ENCODE measurements around the gene ZNF516. TPM values are rescaled to one million over a fixed set of nuclear protein-coding genes. Genes with fewer than 3 reads are reported as not detected.
"Not testable (repeated sequence)": the region's sequence is repeated elsewhere in the genome, so short reads cannot be mapped to it uniquely, and the experiment has no call there.

The ZNF516 gene
- total and polyA plus RNA-seq, 7 experiments from 2014 or later, result 1.9 to 60.4 (median 21.7) TPM

DNA sequence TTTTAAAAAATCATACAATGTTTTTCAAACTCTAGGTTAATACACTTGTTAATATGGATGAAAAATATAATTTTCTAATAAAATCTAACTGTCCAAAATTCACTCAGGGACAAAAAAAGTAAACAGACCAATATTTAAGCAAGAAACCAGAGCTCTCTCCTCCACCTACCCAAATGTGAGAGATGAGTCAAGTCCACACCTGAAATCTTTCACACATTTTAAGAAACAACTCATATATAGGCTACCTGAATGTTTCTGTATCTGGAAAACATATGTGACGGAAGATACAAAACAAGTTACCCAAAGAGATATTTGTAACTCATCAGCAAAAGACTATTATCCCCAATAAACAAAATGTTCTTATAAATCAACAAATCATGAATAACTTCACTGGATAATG, 20.2 kb downstream of the ZNF516 start:
- peaks cover 0 to 7% (median 0%) of the 10 kb centered on the region in 5 donors for H3K36me3 Mint-ChIP-seq
- H3K4me1 ChIP-seq (ENCODE audit: control insufficient read depth in 2 of 2, insufficient read depth in 2 of 2, low read length in 2 of 2), result peaks cover 0 to 7% of the 10 kb centered on the region in 2 donors
- H3K27ac Mint-ChIP-seq, result peak overlapping the region in 2 of 9 donors; percentile 26 to 64
- H3K27ac ChIP-seq (ENCODE audit: low read depth, low read length), result no peak overlapping the region
- H3K27me3 Mint-ChIP-seq, result peaks cover 0 to 37% (median 0%) of the 10 kb centered on the region in 5 donors
- intact Hi-C loops (cut with micrococcal nuclease), result loop anchor here in 1 of 2 donors (10.0 kb wide), 1 partner anchor 110 kb away; no protein-coding TSS in a partner anchor
- ATAC-seq, result no peak
- peaks cover 4 to 76% (median 65%) of the 10 kb centered on the region in 7 donors for H3K4me1 Mint-ChIP-seq
- POLR2A ChIA-PET, result interaction anchor here (0.7 to 1.9 kb wide), 3 partner anchors 8 to 591 kb away, joined by 3 to 7 read pairs (median 3); no protein-coding TSS in a partner anchor
- no peaks in the 10 kb centered on the region for H3K27me3 ChIP-seq (ENCODE audit: control insufficient read depth in 2 of 2, insufficient read depth in 2 of 2, low read length in 2 of 2)
- no peak for DNase-seq
- CTCF ChIA-PET, result interaction anchor here (0.6 kb wide), 1 partner anchor 735 kb away, joined by 5 read pairs; no protein-coding TSS in a partner anchor
- peaks cover 0 to 1% (median 0%) of the 10 kb centered on the region in 11 donors for H3K9me3 Mint-ChIP-seq
- H3K9me3 ChIP-seq (ENCODE audit: control insufficient read depth in 2 of 3, low read length in 3 of 3), result no peaks in the 10 kb centered on the region
- H3K36me3 ChIP-seq (ENCODE audit: control insufficient read depth in 2 of 3, insufficient read depth in 3 of 3, low read length in 3 of 3), result no peaks in the 10 kb centered on the region
- H3K4me3 Mint-ChIP-seq, result peak overlapping the region in 1 of 10 donors; percentile 3
- no peak overlapping the region for H3K4me3 ChIP-seq (ENCODE audit: low read length)

DNA sequence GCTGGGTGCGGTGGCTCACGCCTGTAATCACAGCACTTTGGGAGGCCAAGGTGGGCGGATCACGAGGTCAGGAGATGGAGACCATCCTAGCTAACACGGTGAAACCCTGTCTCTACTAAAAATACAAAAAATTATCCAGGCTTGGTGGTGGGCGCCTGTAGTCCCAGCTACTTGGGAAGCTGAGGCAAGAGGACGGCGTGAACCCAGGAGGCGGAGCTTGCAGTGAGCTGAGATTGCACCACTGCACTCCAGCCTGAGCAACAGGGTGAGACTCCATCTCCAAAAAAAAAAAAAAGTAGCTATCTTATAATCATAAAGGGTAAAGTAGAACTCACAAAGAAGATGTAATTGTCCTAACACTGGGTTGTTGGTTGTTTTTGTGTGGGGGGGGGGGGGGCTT, 21.5 kb downstream of the ZNF516 start:
- H3K9me3 ChIP-seq (ENCODE audit: control insufficient read depth in 2 of 3, low read length in 3 of 3); H3K36me3 Mint-ChIP-seq; ATAC-seq; H3K4me3 ChIP-seq (ENCODE audit: low read length); CTCF ChIA-PET; H3K36me3 ChIP-seq (ENCODE audit: control insufficient read depth in 2 of 3, insufficient read depth in 3 of 3, low read length in 3 of 3); DNase-seq; H3K27me3 ChIP-seq (ENCODE audit: control insufficient read depth in 2 of 2, insufficient read depth in 2 of 2, low read length in 2 of 2); H3K27ac ChIP-seq (ENCODE audit: low read depth, low read length); H3K9me3 Mint-ChIP-seq: not testable (repeated sequence)
- Mint-ChIP-seq H3K27ac (peak overlapping the region in 1 of 9 donors; percentile 0), H3K4me3 (peak overlapping the region in 1 of 10 donors; percentile 6), H3K27me3 (peaks cover 0 to 34% (median 0%) of the 10 kb centered on the region in 5 donors), H3K4me1 (peaks cover 9 to 77% (median 66%) of the 10 kb centered on the region in 7 donors)
- POLR2A ChIA-PET, result interaction anchor here (1.0 to 1.9 kb wide), 2 partner anchors 9 to 23 kb away, joined by 3 to 7 read pairs; no protein-coding TSS in a partner anchor
- intact Hi-C loops (cut with micrococcal nuclease), result loop anchor here in 1 of 2 donors (10.0 kb wide), 1 partner anchor 111 kb away; no protein-coding TSS in a partner anchor
- peaks cover 0 to 10% of the 10 kb centered on the region in 2 donors for H3K4me1 ChIP-seq (ENCODE audit: control insufficient read depth in 2 of 2, insufficient read depth in 2 of 2, low read length in 2 of 2)

DNA sequence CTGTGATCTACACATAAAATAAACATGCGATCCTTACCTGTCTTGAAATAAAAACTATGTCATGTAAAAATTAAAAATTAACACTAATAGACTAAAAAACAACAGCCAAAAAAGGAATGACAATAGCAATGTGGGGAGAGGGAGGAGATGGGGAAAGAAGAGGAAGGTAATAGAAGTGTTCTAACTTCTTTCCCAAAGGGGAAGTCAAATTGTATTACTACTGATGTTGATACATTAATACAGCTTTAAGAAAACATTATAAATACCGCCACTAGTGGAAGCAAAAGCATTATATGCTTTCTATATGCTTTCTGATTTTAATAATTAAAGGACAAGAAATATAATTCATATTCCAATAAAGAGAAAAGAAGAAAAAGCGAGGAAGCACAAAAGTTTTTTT, 22.2 kb downstream of the ZNF516 start:
- Histone ChIP-seq H3K27me3 (ENCODE audit: control insufficient read depth in 2 of 2, insufficient read depth in 2 of 2, low read length in 2 of 2) (no peaks in the 10 kb centered on the region), H3K4me1 (ENCODE audit: control insufficient read depth in 2 of 2, insufficient read depth in 2 of 2, low read length in 2 of 2) (peaks cover 0 to 17% of the 10 kb centered on the region in 2 donors), H3K27ac (ENCODE audit: low read depth, low read length) (no peak overlapping the region), H3K9me3 (ENCODE audit: control insufficient read depth in 2 of 3, low read length in 3 of 3) (no peaks in the 10 kb centered on the region), H3K4me3 (ENCODE audit: low read length) (no peak overlapping the region), H3K36me3 (ENCODE audit: control insufficient read depth in 2 of 3, insufficient read depth in 3 of 3, low read length in 3 of 3) (no peaks in the 10 kb centered on the region)
- Mint-ChIP-seq H3K4me1 (peaks cover 14 to 80% (median 67%) of the 10 kb centered on the region in 7 donors), H3K9me3 (peaks cover 0 to 1% (median 0%) of the 10 kb centered on the region in 11 donors), H3K27me3 (peaks cover 0 to 32% (median 0%) of the 10 kb centered on the region in 5 donors), H3K36me3 (peaks cover 0 to 7% (median 0%) of the 10 kb centered on the region in 5 donors), H3K4me3 (peak overlapping the region in 1 of 10 donors; percentile 25), H3K27ac (peak overlapping the region in 1 of 9 donors; percentile 38)
- no peak for DNase-seq
- no peak for ATAC-seq
- intact Hi-C loops (cut with micrococcal nuclease), result loop anchor here in 1 of 2 donors (10.0 kb wide), 1 partner anchor 112 kb away; no protein-coding TSS in a partner anchor
- ChIA-PET POLR2A (interaction anchor here (0.7 to 1.9 kb wide), 3 partner anchors 10 to 248 kb away, joined by 3 to 10 read pairs (median 7); no protein-coding TSS in a partner anchor), CTCF (interaction anchor here (0.7 kb wide), 1 partner anchor 73 kb away, joined by 4 read pairs; no protein-coding TSS in a partner anchor)

DNA sequence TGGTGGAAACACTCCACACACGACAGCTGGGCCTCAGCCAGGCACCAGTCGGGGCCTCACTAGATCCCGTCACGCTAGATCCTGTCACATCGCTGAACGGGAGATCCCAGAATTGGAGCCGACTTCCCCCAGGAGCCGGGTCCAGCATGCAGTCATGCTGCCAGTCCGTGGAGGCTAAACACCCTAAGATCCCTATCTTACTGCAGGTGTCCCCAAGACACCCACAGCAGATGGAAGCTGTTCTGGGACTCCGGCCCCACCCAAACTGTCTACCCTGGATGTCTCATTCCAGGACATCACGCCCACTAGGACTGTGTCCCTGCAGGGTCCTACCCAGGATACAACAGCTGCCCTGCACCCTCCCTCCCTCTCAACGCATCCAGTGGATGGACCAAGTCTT, 23.4 kb downstream of the ZNF516 start:
- Histone ChIP-seq H3K27ac (ENCODE audit: low read depth, low read length) (no peak overlapping the region), H3K27me3 (ENCODE audit: control insufficient read depth in 2 of 2, insufficient read depth in 2 of 2, low read length in 2 of 2) (no peaks in the 10 kb centered on the region), H3K36me3 (ENCODE audit: control insufficient read depth in 2 of 3, insufficient read depth in 3 of 3, low read length in 3 of 3) (no peaks in the 10 kb centered on the region), H3K9me3 (ENCODE audit: control insufficient read depth in 2 of 3, low read length in 3 of 3) (no peaks in the 10 kb centered on the region), H3K4me3 (ENCODE audit: low read length) (no peak overlapping the region), H3K4me1 (ENCODE audit: control insufficient read depth in 2 of 2, insufficient read depth in 2 of 2, low read length in 2 of 2) (peaks cover 0 to 19% of the 10 kb centered on the region in 2 donors)
- Mint-ChIP-seq H3K27ac (peak overlapping the region in 1 of 9 donors; percentile 38), H3K27me3 (peaks cover 0 to 23% (median 0%) of the 10 kb centered on the region in 5 donors), H3K36me3 (peaks cover 0 to 7% (median 0%) of the 10 kb centered on the region in 5 donors), H3K4me1 (peaks cover 15 to 78% (median 64%) of the 10 kb centered on the region in 7 donors), H3K4me3 (no peak overlapping the region), H3K9me3 (no peaks in the 10 kb centered on the region)
- CTCF ChIA-PET, result interaction anchor here (0.6 kb wide), 1 partner anchor 18 kb away, joined by 3 read pairs; no protein-coding TSS in a partner anchor
- intact Hi-C loops (cut with micrococcal nuclease), result loop anchor here in 1 of 2 donors (10.0 kb wide), 1 partner anchor 113 kb away; no protein-coding TSS in a partner anchor
- ATAC-seq (no peak), DNase-seq (no peak)
- POLR2A ChIA-PET, result interaction anchor here (0.6 to 1.5 kb wide), 2 partner anchors 9 to 11 kb away, joined by 3 to 5 read pairs; no protein-coding TSS in a partner anchor

DNA sequence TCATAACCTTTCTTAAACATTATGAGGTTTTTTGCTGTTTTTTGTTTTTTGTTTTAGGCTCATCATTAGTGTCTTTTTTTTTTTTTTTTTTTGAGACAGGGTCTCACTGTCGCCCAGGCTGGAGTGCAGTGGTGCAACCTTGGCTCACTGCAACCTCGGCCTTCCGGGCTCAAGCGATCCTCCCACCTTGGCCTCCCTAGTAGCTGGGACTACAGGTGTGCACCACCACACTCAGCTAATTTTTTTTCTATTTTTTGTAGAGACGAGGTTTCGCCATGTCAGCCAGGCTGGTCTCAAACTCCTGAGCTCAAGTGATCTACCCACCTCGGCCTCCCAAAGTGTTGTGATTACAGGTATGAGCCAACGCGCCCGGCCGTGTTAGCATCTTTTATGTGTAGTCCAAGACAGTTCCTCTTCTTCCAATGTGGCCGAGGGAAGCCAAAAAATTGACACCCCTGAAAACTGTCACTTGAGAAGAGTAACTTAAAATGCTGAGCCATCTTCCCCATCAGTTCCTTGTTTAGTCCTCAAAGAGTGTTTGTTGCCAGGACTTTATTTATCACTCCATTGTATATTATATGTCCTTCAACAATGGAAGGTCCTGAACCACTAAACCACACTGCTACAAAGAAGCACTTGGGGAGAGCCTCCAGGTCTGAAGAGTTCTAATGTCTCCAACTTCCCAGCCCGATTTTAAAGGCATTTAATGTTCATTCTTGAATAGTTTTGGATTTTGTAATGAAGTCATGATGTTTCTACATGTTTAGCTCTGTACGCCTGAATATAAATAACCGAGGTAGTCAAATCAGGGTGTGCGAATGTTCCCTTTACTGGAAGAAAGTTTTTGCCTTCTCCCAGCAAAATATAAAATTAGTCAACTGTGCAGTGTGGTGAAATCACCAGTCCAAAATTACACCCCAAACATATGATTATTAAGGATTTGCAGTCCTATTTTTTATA, 26.4 kb downstream of the ZNF516 start:
- CTCF ChIA-PET, result no interaction called here
- H3K36me3 Mint-ChIP-seq, result peaks cover 0 to 7% (median 0%) of the 10 kb centered on the region in 5 donors
- no peaks in the 10 kb centered on the region for H3K27me3 ChIP-seq (ENCODE audit: control insufficient read depth in 2 of 2, insufficient read depth in 2 of 2, low read length in 2 of 2)
- intact Hi-C loops (cut with micrococcal nuclease), result no loop called here
- peak overlapping the region in 8 of 9 donors; percentile 4 to 88 (median 68) for H3K27ac Mint-ChIP-seq
- peaks cover 0 to 2% (median 0%) of the 10 kb centered on the region in 5 donors for H3K27me3 Mint-ChIP-seq
- no peaks in the 10 kb centered on the region for H3K36me3 ChIP-seq (ENCODE audit: control insufficient read depth in 2 of 3, insufficient read depth in 3 of 3, low read length in 3 of 3)
- DNase-seq, result no peak
- H3K9me3 ChIP-seq (ENCODE audit: control insufficient read depth in 2 of 3, low read length in 3 of 3), result no peaks in the 10 kb centered on the region
- no peak overlapping the region for H3K4me3 ChIP-seq (ENCODE audit: low read length)
- peak overlapping the region in 8 of 10 donors; percentile 67 to 84 (median 74) for H3K4me3 Mint-ChIP-seq
- H3K4me1 ChIP-seq (ENCODE audit: control insufficient read depth in 2 of 2, insufficient read depth in 2 of 2, low read length in 2 of 2), result peaks cover 0 to 19% of the 10 kb centered on the region in 2 donors
- peaks cover 15 to 65% (median 52%) of the 10 kb centered on the region in 7 donors for H3K4me1 Mint-ChIP-seq
- no peak overlapping the region for H3K27ac ChIP-seq (ENCODE audit: low read depth, low read length)
- ATAC-seq, result no peak
- no peaks in the 10 kb centered on the region for H3K9me3 Mint-ChIP-seq
- POLR2A ChIA-PET, result interaction anchor here (0.6 kb wide), 1 partner anchor 13 kb away, joined by 3 read pairs; no protein-coding TSS in a partner anchor

Measured in naive thymus-derived CD4-positive, alpha-beta T cell (primary cell).